Coronary artery (tissue), 2 donors: ENCODE results near the gene GGTLC1.

ENCODE experiments used
- DNase-seq: peaks from one replicate; pipeline ENCODE4 v3.0.0-alpha.2; 2017; ENCODE audit warnings: low spot score
- H3K27ac ChIP-seq, 2 donors: fragments of 200-600 bp; sonication (generic); one replicate each; pipeline ENCODE4 v1.5.1; 2016 to 2019
- H3K4me3 ChIP-seq: fragments of 200-600 bp; sonication (generic); 2 replicates; pipeline ENCODE4 v1.5.1; 2016; ENCODE audit warnings: mild to moderate bottlenecking, moderate library complexity
- TF ChIP-seq, protein P1 (sequence below): fragments of 200-600 bp; sonication (generic); IDR thresholded peaks from one replicate; pipeline ENCODE4 v1.5.1; 2019; ENCODE audit warnings: antibody characterized with exemption

GGTLC1 gene

DNA sequence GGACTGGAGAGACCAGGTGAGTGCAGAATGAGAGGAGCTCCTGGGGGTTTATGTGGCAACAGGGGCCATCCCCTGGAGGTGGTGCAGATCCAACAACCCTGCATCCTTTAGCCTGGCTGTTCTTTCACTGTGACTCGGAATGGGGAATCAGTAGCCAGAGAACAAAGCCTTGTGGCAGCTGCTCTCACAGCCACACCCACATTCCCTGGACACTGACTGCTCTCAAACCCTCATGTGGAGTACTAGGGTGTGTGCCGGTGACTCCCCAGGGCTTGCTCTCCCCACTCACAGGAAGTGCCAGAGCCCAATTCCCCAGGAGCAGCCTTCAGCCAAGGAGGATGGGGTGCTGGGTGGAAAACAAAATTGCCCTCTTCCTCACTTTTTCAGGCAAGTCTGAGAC is 30.2 kb upstream of the GGTLC1 start:
- Histone ChIP-seq H3K4me3 (no peak overlapping the region), H3K27ac (no peak overlapping the region)
- TF ChIP-seq, protein P1, sequence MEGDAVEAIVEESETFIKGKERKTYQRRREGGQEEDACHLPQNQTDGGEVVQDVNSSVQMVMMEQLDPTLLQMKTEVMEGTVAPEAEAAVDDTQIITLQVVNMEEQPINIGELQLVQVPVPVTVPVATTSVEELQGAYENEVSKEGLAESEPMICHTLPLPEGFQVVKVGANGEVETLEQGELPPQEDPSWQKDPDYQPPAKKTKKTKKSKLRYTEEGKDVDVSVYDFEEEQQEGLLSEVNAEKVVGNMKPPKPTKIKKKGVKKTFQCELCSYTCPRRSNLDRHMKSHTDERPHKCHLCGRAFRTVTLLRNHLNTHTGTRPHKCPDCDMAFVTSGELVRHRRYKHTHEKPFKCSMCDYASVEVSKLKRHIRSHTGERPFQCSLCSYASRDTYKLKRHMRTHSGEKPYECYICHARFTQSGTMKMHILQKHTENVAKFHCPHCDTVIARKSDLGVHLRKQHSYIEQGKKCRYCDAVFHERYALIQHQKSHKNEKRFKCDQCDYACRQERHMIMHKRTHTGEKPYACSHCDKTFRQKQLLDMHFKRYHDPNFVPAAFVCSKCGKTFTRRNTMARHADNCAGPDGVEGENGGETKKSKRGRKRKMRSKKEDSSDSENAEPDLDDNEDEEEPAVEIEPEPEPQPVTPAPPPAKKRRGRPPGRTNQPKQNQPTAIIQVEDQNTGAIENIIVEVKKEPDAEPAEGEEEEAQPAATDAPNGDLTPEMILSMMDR, result no peak
- no peak for DNase-seq

DNA sequence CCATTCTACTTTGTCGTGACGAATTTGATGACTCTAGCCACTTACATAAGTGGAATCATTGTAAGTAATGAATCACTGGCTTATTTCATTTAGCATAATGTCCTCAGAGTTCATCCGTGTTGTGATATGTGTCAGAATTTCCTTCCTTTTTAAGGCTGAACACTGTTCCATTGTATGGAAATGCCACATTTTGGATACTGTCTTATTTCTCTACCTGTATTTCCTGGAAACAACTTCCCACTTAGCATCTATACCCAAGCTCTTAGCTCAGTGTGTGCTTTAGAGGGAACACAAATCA is 28.8 kb upstream of the GGTLC1 start:
- no peak for DNase-seq
- TF ChIP-seq, protein P1, result no peak
- no peak overlapping the region for H3K4me3 ChIP-seq
- no peak overlapping the region for H3K27ac ChIP-seq

GRCh38 chr20:24016607-24017457 is 28.3 kb upstream of the GGTLC1 start:
- no peak for DNase-seq
- TF ChIP-seq, protein P1, result no peak
- no peak overlapping the region for H3K27ac ChIP-seq
- H3K4me3 ChIP-seq, result no peak overlapping the region

DNA sequence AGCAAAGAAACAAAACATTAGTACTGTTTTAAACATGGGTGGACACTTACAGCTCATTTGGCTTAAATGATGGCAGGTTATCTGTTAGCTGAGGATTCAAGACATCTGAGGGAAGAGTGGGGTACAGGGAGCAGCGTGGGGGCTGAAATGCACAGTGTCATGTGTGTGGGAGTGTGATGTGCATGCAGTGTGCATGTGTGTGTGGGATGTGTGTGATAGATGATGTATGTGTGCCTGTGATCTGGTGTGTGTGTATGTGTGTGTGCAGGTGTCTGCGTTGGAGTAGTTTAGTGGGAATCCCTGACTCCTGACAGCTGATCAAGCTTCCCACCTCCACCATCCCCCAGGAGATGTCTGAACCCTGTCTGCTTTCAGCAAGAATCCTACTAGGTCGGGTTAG is 25.4 kb upstream of the GGTLC1 start:
- no peak overlapping the region for H3K27ac ChIP-seq
- no peak for DNase-seq
- H3K4me3 ChIP-seq, result no peak overlapping the region
- TF ChIP-seq, protein P1, result no peak

GRCh38 chr20:24011282-24011681 is 22.7 kb upstream of the GGTLC1 start:
- TF ChIP-seq, protein P1, result no peak
- Histone ChIP-seq H3K4me3 (no peak overlapping the region), H3K27ac (no peak overlapping the region)
- no peak for DNase-seq

DNA sequence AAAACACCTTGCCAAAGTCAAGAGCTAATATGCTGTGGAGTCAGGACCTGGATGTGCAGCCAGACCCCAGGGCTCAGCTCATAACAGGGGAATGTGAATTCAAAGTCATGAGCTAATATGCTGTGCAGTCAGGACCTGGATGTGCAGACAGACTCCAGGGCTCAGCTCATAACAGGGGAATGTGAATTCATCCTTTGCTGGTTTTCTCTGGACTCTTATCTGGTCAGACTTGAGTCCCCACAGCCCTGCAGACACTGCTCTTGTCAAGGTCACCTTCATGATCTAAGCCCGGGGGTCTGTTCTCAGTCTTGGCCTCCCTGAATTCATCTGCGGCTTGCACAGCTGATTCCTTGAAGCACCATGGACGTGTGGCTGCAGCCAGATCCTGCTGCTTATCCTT is 19.2 kb upstream of the GGTLC1 start:
- DNase-seq, result no peak
- TF ChIP-seq, protein P1, result no peak
- no peak overlapping the region for H3K27ac ChIP-seq
- H3K4me3 ChIP-seq, result no peak overlapping the region

DNA sequence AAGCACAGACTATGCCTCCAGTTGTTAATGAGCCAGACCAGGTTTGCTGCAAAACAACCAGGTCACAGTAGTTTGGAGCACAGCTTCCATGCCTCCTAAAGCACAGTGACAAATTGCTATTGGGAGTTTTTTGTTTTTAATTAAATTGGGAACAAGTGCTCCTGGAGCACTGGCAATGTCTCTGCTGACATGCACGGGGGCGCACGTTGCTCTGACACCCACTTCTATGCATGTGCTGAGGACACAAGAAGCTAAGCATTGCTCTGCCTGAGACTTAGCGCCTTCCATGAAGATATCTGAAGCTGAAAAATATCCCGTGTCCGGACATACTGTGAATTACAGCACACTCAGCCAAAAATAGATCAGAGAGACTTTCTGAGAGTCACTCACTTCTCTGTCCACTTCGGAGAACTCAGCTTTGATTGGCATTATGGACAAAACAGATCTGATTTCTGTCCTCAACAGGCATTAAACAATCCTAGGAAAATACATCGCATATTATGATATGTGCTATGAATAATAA is 18.6 kb upstream of the GGTLC1 start:
- Histone ChIP-seq H3K4me3 (no peak overlapping the region), H3K27ac (no peak overlapping the region)
- no peak for DNase-seq
- TF ChIP-seq, protein P1, result no peak
